GM18520 (cell line): Measurements from ENCODE around the gene SULF2.

Source experiments
- ATAC-seq: cut with Tn5 transposase; IDR thresholded peaks from one replicate; pipeline ENCODE4 v1.9.1; 2021; ENCODE audit not compliant: unreplicated experiment

Gene SULF2

DNA sequence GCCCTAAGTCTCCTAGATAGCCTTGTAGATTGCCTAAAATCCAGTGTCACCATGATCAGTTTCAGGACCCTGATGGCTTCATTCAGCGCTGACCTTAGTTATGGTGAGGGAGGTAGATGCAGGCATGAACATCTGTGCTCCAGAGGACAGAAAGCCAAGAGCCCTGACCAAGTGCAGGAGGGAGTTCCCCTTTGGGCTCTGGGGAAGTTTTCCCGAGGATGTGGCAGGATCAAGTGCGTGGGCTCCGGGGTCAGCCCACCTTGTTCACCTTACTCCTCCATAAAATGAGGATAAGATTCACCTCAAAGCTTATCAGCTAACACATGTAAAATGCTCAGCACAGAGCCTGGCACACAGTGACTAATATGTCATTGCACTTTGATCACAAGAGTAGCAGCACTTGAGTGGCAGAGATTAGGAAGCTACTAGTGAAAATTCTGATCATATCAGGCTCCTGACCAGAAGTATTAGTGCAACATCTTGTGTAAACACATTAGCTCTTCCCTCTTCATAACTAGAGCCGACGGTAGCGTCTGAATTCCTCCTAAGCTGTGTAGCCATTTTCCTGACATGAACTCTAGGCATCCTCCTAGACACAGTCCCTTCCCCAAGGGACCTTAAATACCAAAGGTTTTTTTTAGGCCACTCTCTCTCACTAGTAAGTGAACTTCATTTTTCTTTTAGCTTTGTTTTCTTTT lies 125.2 kb downstream of the SULF2 start:
- no peak for ATAC-seq

DNA sequence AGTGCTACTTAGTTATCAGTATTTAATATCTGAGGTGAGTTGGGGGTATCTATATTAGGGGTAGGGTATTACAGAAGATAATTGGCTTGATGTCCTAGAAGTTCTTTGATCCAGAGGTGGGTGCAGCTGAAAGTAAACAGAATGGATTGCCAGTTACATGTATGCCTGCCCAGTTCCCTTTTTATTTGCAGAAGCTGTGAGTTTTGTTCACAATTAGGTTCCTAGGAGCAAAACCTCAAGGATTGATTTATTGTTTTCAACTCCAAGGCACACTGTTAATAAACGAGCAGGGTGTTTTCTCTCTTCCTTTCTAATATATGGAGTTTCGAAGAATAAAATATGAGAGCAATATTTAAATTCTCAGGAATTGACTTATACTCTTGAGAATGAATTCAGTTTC lies 129.0 kb downstream of the SULF2 start:
- no peak for ATAC-seq

DNA sequence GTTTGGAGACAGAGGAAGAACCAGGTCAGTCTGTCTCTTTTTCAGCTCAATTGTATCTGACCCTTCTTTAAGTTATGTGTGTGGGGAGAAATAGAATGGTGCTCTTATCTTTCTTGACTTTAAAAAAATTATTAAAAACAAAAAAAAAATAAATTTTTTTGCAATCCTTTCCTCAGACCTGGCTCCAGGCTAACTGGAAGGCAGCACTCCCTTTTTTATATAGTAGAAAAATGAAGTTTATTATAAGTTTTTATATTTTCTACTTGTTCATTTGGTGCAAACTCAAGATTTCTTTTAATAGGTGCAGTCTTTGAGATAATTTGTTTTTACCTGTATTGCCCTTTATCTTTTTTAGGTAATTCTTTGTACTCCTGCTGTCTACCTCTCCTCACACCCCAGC lies 129.6 kb downstream of the SULF2 start:
- ATAC-seq = no peak

DNA sequence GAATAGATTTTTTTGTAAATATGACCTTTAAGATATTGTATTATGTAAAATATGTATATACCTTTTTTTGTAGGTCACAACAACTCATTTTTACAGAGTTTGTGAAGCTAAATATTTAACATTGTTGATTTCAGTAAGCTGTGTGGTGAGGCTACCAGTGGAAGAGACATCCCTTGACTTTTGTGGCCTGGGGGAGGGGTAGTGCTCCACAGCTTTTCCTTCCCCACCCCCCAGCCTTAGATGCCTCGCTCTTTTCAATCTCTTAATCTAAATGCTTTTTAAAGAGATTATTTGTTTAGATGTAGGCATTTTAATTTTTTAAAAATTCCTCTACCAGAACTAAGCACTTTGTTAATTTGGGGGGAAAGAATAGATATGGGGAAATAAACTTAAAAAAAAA lies 130.9 kb downstream of the SULF2 start:
- no peak for ATAC-seq

DNA sequence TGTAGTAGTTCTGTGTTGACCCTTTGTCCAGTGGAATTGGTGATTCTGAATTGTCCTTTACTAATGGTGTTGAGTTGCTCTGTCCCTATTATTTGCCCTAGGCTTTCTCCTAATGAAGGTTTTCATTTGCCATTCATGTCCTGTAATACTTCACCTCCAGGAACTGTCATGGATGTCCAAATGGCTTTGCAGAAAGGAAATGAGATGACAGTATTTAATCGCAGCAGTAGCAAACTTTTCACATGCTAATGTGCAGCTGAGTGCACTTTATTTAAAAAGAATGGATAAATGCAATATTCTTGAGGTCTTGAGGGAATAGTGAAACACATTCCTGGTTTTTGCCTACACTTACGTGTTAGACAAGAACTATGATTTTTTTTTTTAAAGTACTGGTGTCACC lies 131.4 kb downstream of the SULF2 start:
- ATAC-seq = no peak

DNA sequence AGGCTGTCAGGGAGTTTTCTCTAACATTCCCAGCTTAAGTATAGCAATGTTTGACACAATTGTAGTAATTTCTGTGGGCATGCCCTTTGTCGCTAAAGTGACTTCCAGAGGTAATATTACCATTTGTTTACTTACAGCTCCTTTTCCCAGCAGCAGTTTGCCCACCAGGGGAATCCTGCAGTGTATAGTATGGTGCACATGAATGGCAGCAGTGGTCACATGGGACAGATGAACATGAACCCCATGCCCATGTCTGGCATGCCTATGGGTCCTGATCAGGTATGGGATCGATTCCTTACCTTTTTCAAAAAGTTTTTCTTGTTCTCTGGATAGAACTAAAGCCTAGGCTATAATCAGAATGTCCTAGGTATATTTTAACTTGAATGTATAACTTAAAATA lies 132.5 kb downstream of the SULF2 start:
- ATAC-seq = no peak

DNA sequence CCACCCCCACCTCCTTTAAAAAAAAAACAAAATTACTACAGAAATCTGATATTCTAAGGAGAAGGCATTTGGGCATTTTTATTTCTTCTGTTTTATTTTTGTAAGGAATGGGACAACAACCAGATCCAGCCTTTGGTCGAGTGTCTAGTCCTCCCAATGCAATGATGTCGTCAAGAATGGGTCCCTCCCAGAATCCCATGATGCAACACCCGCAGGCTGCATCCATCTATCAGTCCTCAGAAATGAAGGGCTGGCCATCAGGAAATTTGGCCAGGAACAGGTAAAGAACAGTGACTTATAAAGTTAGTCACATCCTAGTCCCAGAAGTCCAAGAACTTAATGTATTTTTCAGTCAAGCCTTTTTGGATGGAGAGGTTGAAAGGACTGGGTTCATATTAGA lies 133.0 kb downstream of the SULF2 start:
- ATAC-seq = no peak

DNA sequence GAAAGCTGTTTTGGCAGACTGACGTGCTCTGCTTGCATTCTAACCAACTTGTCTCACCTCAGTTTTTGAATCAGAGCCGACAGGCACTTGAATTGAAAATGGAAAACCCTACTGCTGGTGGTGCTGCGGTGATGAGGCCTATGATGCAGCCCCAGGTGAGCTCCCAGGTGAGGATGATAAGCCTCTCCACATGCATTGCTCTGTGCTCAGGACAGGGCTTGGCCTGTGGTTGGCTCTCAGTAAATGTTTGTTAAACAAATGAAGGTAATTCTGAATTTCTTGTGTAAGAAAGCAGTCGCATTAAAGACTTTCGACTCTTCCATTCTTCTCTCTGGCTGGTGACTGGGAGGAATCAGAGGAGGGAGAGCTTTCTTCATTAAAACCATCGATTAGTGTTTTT lies 136.3 kb downstream of the SULF2 start:
- no peak for ATAC-seq

DNA sequence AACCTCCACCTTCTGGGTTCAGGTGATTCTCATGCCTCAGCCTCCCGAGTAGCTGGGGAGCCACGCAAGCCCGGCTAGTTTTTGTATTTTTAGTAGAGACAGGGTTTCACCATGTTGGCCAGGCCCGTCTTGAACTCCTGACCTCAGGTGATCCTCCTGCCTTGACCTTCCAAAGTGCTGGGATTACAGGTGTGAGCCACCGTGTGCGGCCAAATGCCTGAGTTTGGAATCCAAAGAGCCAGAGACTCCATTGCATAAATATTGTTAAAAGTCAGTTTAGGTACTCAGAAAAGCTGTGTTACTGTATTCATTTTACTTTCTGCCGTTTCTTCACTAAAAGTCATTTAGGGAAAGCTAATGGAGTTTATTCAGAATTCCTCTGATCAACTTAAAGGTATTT lies 137.3 kb downstream of the SULF2 start:
- no peak for ATAC-seq

DNA sequence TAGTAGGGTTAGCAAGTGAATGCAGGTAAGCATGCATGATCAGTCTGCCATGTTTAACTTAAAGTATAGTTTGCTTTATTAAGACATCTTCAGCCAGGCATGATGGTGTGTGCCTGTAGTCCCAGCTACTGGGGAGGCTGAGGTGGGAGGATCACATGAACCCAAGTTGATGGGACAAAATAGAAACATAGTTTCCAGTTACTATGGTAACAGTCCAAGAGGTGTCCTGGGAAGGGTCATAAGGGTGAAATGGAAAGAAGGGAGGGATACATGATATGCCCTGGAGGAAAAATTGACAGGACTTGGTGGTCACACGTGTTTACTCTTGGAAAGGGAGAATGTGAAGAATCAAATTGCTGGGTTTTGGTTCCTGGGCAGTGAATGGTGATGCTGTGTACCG lies 139.6 kb downstream of the SULF2 start:
- ATAC-seq = no peak

DNA sequence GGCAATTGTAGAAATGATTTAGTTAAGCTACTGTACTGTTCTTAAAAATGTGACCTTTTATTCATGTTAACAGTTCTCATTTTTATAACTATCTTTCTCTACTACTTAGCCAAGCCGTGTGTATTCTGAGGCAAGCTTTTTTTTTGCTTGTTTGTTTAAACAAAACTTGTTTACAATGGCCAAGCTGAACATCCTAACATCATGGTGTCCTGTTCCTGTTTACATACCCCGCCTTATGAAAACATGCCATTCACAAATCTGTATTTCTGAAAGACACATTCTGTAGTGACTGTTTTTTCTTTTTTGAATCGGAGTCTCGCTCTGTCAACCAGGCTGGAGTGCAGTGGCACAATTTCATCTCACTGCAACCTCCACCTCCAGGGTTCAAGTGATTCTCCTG lies 142.7 kb downstream of the SULF2 start:
- no peak for ATAC-seq

DNA sequence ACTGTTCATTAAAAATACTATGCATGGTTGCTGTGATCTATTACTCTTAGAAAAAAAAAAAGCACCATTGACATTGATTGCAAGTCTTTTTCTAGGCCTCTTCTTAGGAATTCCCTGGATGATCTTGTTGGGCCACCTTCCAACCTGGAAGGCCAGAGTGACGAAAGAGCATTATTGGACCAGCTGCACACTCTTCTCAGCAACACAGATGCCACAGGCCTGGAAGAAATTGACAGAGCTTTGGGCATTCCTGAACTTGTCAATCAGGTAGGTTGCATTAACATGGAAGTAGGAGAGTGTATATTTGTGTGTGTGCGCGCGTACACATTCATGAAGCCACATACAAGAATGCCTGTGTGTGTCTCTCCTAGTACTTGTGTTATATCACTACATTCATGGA lies 143.2 kb downstream of the SULF2 start:
- no peak for ATAC-seq

DNA sequence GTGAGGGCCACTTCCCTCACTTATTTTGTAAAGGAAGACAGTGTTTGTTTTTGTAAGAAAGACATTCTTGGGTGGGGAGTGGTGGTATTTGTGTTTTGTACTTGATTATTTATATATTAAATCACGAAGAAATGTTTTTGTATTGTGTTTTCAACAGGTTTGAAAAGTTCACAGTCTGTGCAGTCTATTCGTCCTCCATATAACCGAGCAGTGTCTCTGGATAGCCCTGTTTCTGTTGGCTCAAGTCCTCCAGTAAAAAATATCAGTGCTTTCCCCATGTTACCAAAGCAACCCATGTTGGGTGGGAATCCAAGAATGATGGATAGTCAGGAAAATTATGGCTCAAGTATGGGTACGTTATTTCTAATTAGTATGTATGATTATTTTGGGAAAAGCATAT lies 146.4 kb downstream of the SULF2 start:
- ATAC-seq = no peak

DNA sequence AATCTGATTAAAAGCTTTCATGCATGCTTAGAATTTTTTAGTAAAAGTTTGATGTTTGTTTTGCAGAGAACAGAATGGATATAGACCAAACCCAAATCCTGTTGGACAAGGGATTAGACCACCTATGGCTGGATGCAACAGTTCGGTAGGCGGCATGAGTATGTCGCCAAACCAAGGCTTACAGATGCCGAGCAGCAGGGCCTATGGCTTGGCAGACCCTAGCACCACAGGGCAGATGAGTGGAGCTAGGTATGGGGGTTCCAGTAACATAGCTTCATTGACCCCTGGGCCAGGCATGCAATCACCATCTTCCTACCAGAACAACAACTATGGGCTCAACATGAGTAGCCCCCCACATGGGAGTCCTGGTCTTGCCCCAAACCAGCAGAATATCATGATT lies 150.0 kb downstream of the SULF2 start:
- no peak for ATAC-seq

DNA sequence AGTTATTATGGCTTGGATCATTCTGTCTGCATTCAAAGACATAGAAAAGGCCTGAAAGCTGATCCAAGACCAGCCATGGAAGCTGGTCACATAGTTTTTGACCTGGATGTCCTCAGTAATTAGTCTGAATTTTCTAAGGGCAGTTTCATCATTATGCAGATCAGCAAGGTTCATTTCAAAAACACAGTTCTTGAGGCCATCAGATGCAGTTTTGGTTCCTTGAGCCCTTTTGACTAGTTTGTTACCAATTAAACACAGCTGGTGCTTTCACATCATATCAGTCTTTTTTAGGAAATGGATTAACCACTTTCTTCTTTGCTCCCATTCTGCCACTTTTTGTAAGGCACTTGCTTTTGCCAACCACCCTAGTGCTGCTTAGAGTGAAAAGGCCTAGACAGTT lies 154.2 kb downstream of the SULF2 start:
- ATAC-seq = no peak

DNA sequence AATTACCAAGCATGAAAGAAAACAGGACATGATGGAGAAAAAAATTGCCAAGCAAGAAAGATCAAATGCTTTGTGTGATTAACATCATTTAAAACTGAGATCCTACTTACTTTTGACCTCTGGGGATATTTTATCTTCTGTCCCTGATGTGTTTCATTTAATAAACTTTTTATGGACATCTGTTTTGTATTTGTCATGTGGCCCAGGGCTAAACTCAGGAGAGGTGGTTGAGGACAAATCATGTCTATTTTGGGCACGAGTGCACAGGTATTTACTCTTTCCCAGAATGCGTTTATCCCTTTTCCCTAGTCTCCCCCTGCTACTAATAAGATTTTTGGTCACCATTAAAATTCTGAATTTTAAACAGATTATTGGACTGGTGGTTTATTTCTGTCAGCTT lies 155.4 kb downstream of the SULF2 start:
- no peak for ATAC-seq

DNA sequence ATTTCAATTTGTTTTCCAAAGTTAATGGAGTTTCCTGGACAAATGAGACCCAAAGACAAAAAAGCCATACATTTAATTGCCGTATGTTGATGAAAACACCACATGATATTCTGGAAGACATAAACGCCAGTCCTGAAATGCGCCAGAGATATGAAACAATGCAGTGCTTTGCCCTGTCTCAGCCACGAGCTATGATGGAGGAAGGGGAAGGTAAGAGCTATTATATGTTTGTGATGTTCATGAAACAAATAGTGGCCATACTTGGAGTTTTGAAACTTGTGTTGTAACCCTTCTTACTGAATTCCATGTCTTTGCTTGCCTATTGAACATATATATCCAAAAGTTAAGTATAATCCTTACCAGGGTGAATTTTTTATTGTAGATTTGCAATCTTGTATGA lies 157.7 kb downstream of the SULF2 start:
- ATAC-seq = no peak

DNA sequence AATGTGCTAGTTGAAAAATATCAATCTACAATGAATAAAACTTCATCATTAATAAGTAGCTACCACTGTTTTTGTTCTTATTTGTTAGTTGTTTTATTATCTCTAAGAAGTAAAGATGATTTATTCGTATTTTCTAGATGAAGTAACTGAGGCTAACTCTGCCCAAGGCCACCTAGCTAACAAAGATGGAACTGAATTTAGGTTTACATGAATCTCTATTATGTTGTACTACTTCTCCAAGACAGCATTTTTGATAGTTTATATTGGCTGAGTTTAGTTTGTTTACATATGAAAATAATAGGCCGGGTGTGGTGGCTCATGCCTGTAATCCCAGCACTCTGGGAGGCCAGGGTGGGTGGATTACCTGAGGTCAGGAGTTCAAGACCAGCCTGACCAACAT lies 162.1 kb downstream of the SULF2 start:
- no peak for ATAC-seq

DNA sequence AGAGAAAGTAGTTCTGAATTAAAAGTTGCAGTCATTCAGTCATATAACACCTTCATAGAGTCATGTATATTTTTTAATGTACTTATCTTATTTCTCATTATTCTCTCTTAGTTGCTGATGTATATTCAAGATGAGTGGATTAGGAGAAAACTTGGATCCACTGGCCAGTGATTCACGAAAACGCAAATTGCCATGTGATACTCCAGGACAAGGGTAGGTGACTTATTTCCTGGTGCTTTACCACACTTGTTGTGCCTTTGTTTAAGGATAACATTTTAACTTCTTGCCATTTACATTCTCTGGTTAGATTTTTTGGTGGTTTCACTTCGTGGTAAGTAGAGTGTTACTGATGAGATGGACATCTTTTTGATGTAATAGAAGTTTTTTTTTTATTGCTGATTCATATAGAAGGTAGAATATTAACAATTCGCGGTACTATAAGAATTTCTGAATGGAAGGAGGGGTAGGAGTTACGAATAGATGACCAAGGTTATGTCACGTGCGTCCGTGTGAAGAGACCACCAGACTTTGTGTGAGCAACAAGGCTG lies 163.1 kb downstream of the SULF2 start:
- ATAC-seq = no peak

DNA sequence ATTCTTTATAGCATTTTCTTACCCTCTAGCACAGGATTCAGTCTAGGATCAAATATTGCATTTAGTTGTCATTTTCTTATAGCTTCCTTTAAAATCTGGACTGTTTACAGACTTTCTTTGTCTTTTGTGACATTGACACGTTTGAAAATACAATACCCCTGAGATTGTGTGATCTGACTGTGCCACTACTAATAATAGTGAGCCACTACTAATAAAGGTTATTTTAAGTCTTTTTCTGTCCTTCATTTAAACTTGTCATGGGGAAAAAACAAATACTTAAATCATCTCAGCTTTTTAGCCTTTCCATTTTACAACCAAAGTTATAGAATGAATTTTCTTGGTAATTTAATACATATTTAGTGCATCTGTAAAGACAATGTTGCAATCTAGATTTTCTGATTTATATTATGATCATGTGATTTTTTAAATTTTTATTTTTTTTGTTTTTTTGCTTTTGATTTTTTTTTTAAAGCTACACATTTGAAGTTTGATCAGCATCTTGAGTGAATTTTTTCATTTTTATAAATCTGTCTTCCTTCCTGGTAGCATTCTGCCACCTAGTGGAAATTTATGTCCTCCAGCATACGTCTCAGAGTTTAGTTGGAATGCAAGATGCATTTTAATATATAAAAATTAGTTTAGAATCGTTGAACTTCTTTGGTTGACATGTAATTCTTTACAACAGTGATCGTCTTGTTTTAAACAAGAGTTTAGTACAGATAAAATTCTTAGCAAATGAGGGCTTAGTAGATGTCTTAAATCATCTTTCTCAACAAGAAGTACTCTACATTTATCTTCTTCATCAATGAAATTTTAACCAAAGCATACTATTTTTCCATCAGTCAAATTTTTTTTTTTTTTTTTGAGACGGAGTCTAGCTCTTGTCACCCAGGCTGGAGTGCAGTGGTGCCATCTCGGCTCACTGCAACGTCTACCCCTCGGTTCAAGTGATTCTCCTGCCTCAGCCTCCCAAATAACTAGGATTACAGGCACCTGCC lies 164.2 kb downstream of the SULF2 start:
- no peak for ATAC-seq

DNA sequence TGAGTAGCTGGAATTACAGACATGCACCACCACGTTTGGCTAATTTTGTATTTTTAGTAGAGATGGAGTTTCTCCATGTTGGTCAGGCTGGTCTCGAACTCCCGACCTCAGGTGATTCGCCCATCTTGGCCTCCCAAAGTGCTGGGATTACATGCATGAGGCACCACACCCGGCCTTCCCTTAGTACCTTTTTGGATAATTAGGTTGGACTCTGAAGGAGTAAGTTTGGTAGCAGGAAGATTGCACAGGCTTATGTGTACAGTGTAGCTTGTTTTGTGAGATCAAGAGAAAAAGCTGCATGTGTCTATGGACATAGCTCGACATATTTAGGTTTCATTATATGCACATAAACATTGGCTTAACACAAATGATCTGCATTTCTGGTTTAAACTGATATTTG lies 166.8 kb downstream of the SULF2 start:
- no peak for ATAC-seq

DNA sequence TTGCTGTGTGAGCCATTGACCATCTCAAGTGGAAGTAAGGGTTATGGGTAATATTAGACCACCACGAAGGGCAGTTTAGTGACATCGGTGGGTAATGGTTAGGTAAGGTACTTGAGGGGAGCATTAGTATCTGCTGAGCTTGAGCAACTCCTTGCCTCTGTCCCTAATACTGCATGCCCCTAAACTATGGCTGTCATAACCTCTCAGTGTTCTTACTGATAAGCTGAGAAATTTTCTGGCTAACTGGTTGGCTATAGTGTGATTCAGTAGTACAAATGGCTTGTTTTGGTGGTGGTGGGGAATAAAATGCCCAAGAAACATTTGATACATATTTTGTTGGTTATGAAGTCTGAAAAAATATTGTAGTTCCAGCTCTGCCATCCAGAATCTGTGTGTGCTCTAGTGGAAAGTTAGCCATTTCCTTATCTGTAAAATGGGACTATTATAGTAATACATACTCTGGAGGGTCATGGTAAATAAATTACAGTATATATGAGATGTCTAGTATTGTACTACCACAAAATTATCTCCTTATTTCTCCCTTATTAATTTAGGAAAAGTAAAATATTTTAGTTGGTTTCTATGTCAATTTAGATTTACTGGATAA lies 170.5 kb downstream of the SULF2 start:
- no peak for ATAC-seq
